SW 1271 (cell line): ENCODE data around the gene DPM2.

Experiments
- DNase-seq, 2 experiments: peaks; one replicate each; lab custom pipeline; 2025; lab: John Stamatoyannopoulos, UW

The DPM2 gene

DNA sequence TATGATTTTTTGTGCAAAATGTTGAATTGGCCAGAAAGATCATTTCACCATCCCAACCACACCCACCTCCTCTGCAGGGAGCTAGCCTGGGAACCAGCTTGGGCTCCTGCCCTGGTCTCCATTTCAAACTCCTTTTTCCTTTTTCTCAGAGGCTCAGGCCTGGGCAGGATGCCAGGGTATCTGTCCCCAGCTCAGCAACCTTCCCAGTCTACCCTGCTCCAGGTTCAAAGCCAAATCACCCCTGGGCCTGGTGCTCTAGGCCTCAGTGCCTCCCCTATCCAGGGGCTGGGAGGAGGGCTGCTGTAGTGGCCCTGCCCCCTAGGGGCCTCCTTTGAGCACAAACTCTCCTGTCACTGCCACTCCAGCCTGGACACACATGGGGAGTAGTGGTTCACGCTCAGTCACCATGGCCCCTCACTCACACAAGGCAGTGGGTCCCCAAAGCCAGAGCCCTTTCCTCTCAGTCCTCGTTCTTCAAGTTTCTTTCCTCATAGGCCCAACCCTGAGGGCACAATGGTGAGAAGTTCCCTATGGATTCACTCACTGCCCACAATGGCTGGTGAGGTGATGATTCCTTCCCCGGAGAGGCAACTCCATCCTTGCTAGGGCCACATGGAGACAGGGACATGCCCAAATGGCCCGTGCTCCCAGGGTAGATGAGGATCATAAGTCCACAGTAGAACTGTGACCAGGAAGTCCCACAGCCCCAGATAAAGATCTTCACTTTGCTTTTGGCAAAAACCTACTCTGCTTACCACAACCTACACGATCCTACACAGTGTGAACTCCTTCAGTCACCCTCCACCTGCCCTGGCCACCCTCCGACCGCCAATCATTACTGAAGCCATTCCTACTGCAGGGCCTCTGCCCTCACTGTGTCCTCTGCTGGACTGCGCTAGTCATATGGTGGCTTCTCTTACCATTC lies 19.2 kb downstream of the DPM2 start:
- DNase-seq: peak in 1 of 2 experiments; percentile 58

DNA sequence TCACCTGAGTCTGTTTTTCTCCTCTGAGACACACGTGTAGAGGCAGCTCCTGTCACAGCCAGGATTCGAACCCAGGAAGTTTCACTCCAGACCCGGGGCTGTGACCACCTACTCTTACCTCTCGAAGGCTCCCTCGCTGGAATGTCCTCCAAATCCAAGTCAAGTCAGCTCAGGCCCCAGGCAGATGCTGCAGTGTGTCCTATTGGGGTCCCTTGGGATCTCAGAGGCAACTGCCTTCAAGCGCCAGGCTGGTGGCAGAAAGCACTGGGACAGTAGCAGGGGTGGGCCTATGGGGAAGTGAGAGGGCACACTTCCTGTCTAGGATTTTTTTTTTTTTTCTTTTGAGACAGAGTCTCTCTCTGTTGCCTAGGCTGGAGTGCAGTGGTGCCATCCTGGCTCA lies 20.1 kb downstream of the DPM2 start:
- DNase-seq: no peak

DNA sequence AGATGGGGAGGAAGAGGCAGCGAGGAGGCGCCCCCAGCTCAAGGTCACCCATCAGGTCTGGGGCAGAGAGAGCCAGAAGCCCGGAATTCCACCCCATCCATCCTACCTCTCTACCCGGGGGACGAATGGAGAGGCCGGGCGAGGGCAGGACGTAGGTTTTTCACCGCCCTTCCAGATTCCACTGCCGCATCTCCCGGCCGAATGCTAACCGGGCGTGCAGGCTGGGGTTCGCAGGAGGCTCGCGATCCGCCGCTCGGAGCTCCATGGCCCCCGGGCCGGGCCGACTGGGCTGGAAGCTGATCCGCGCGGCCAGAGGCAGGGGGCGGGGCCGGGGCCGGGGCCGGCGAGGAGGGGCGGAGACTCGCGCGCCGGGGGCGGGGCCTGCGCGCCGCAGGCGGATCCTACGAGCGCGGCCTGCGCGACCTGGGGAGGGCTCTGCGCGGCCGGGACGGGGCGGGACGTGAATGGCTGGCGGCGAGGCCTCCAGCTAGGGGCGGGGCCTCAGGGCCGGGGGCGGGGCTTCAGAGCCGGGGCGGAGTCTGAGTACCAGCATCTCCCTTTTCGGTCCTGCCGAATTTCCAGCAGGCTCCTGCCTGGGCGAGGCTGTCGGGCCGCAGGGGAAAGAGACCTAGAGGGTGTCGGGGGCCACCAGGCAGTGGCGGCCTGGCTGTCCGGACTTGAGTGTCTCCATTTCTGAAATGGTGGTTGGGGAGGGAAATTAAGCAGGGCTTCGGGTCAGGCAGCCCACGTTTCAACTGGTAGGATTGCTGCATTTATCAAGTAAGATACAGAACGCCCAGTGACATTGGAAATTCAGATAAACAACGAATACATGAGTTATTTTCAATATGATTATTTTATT lies 20.7 kb downstream of the DPM2 start, which contains the start of gene ST6GALNAC4:
Gene ST6GALNAC4, minus strand, starts transcription at position 322 of the 862 bp plus-strand sequence. CDS start 622 bp downstream, outside the sequence.
- DNase-seq: peak; percentile 63 to 85

DNA sequence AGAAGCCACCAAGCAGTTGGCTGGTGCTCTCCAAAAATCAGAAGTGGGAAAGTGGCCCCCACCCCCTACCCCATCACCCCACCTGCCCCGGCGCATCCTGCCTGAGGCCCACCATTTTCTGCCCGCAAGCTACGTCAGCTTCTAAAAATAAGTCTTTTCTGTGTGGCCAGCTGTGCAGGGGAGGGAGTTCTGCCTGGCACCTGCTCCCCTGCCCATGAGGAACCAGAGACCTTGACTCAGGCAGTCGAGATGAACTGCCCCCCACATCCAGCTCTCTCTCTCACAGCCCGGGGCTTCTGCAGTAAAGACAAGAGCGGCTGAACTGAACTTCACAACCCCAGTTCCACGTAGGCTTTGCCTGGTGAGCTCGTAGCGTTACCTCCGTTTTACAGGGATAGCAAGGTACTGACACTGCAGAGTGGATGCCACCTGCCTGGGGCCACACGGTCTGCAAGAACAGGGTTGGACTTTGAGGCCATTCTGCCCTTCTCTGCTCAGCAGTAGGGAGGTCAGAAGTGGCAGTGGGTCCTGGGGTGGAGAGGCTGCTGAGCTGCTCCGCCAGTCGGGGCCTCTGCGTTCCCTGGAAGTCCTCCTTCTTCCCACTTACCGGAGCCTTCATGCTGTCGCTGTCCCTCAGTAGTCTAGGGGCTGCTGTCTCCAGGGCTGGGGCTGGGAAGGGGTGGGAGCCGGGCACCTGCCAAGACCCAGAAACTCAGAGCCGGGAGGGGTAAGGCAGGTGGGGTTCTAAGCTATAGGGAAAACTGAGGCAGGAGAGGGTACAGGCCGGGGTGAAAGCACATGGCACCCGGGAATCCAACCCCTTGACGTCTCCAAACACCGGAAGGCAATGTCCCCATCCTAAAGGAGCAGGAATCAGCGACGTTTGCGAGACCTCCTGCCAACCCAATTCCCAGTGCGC lies 21.6 kb downstream of the DPM2 start:
- no peak for DNase-seq

GRCh38 chr9:127915325-127915752 lies 22.3 kb downstream of the DPM2 start:
- no peak for DNase-seq

- no peak for DNase-seq
These were observed 24.0 kb downstream of the DPM2 start for GRCh38 chr9:127913682-127914081.

DNA sequence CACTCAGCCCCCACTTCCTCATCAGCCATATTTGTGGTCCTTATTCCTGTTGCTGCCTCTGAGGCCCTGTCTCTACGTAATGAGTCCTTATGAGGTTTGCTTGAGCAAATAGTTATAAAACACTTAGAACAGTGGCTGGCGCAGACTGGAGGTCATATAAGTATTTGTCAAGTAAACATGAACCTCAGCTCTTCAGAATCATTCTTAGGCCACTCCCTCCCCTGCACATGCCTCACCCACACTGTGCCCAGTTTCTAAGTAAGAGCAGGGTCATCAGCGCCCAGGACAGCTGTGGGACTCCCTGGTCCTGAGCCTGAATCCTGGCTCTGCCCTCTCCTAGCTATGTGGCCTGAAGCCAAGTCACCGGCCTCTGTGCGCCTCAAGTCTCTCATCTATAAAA lies 24.8 kb downstream of the DPM2 start:
- no peak for DNase-seq

DNA sequence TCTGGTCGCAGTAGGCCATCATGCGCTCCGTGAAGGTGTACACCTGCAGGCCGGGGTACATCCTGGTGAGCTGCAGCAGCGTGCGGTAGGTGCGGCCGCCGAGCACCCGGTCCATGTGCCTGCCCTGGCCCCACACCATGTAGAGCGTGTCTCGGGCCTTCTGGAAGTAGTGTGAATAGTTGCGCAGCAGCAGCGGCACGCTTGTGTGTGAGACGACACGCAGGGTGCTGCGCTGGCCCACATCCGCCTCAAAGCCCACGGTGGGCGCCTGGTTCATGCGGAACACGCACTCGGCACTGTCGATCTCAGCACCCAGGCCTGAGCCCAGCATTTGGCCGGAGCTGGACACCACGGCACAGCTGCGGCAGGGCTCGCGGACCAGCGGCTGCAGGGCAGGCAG lies 25.4 kb downstream of the DPM2 start:
- DNase-seq: no peak

DNA sequence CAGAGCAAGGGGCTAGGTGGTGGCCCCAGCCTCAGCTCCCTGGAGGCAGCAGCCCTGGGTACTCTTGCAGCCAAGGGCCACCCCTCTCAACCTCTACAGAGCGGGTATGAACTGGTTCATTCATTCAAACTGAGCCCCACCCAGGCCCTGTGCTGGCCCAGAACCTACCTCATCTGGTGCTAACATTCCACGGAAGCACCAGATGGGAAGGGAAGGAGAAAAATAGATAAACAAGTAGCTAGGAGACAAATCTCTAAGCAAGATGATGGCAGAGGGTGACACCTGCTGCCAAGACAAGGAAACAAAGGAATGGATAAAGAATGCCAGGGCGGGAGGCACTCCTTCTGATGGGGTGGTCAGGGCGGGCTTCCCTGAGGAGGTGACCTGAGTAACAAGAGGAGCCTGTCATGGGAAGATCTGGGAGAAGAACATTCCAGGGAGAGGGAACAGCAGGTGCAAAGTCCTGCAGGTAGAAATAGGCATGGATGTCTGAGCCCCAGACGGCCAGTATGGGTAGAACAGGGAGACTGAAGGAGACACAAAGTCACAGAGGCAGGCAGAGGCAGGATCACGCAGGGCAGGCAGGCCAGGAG lies 26.9 kb downstream of the DPM2 start:
- DNase-seq: peak in 1 of 2 experiments; percentile 59

DNA sequence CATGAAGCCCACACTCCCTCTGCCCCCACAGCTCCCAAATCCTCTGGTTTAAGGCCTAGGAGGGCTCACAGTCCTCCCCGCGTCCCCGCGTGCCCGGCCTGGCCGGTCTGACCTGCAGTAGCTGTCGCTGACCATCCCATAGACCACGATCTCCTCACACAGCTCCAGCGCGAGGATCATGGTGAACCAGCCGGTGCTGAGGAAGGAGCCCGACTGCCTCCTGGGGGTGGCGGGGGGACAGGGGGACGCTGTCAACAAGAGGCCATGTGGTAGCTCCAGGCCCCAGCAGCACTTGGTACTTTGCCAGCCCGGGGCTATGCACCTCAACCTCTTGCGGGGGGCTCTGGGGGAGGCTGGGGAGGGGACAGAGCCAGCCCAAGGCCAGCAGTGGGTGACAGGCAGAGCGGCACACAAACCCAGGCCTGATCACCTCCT lies 27.8 kb downstream of the DPM2 start:
- DNase-seq: no peak

- DNase-seq: no peak
These were observed 29.1 kb downstream of the DPM2 start for GRCh38 chr9:127908660-127908926.

DNA sequence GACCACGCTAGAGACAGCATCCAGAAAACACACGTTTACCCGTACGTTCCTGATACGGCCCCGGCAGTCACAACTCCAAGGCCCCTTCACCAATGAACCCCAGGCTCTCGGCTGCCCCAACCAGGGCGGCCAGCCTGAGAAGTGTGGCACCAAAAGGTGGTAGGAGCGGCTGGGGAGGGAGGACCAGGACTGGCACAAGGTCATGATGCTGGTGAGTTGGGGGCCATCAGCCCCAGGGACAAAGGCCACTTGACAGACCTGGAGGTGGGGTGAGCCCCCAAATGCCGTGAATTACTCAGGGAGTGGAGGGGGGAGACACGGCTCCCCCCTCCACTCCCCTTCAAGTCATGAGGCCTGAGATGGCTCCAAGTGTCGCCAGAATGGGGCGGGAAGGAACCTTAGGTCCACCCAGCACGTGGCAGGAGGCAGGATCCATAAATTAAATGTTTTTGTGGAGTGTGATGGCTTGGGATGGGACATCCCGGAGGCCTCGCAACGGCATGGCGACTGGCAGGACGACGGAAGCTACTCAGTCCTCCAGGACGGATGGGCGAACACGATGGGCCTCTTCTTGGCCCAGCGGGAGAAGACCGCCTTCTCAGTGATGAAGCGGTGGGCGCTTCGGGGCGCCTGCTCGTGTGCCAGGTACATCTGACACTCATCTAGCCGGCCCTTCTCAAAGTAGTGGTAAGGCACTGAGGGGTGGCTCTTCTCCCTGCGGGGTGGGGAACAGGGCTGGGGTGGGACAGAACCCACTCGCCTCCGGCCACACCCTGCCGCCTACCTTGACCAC lies 29.6 kb downstream of the DPM2 start:
- DNase-seq: no peak

GRCh38 chr9:127905788-127906191 lies 31.9 kb downstream of the DPM2 start:
- no peak for DNase-seq

DNA sequence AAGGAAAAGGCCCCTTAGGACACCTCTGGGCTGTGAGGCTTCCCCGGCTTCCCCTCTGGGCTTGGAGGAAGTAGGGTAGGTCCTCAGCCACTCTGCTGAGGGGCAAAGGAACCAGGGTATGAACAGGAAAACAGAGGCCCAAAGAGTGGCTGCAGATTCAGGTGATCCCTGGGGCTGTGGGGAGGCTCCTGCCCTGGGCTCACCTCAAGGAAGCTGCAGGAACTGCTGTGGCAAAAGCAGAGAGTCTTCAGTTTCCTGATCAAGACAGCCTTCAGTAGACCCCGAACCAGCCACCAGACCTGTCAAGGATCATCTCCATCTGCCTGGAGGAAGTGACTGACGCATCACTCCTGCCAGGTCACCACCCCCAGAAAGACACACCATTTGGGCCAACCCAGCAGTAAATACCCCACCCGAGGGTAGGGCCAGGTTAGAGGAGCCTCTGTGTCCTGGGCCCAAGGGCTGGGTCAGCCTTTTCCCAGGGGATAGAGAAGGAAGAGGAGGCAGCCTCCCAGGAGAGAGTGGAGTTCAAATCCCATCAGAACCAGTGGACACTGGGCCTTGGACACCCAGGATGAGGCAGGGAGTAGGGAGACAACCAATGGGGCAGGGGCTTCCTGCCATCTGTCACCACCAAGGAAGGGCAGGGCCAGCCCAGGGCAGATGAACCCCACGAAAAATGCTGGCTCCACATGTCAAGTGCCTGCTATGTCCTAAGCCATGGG lies 32.5 kb downstream of the DPM2 start:
- no peak for DNase-seq

GRCh38 chr9:127904561-127905003 lies 33.1 kb downstream of the DPM2 start:
- no peak for DNase-seq

DNA sequence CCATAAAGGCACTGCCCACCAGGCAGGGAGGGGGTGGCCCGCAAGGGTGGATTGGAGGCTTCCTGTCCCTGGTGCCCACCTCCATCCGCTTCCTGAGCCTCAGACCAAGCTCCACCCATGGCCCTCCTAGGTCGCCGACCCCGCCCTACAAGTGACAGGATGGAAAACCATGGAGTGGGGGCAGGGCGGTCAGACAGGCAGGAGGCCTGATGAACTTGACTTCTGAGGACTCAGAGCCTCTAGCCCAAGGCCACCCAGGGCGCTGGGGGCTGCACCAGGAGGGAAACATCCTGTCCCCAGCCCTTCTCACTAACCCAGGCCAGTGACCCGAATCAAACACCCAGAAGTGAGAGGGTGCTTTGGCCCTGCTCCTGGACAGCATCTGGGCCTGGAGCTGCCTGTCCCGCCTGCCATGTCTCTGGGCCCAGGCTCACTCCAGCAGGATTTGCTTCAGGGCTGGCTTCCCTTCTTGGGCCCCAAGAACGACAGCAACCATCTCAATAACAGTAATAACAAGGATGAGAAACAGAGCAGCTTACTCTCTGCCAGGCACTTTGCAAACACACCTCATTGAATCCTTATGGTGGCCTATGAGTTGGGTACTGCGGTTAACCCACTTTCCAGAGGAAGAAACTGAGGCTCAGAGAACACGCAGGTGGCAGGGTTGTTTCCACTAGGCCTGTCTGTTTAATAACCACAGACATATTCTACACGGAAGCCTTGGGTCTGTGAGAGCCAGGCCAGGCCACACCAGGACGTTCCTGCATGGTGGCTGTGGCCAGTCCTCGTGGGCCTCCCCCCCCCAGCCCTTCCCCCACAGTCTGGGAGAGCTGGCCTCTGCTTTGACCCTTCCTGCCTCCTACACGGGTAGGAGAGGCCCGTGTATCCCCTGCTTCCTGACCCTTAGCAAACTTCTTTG lies 33.8 kb downstream of the DPM2 start:
- DNase-seq: peak in 1 of 2 experiments; percentile 31

GRCh38 chr9:127899128-127899943 lies 38.3 kb downstream of the DPM2 start, which contains the start of gene ST6GALNAC6:
Gene ST6GALNAC6 (minus strand): TSS chr9:127899603. CDS start chr9:127897981, 1,622 bp downstream.
- DNase-seq: peak in 1 of 2 experiments; percentile 53
